NCI-H2107 treated with DMSO at 0.1 percent for 48 hours (cell line): ENCODE results near the gene DSE.

Experiments
- DNase-seq: peaks from one replicate; lab custom pipeline; 2025; ENCODE audit not compliant: unreplicated experiment; lab: John Stamatoyannopoulos, UW

DSE gene

GRCh38 chr6:116471531-116471930, 100.8 kb downstream of the DSE start:
- DNase-seq: no peak

DNA sequence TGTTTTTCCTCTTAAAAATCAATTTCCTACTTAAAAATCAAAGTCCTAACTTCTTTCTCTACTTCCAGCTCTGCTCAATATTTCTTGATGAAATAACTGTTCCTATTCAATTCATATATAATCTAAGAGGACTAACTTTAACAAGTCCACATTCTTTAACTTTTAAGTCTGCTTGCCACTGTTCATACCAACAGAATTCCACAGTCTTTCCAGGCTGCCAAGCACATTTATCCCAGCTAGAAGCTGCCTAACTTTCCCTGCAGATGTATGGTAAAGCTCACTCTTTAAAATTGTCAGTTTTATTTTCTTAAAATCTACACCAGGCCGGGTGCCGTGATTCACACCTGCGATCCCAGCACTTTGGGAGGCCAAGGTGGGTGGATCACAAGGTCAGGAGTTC, 102.0 kb downstream of the DSE start:
- no peak for DNase-seq

- no peak for DNase-seq
Measured at GRCh38 chr6:116475141-116475540, 104.4 kb downstream of the DSE start.

DNA sequence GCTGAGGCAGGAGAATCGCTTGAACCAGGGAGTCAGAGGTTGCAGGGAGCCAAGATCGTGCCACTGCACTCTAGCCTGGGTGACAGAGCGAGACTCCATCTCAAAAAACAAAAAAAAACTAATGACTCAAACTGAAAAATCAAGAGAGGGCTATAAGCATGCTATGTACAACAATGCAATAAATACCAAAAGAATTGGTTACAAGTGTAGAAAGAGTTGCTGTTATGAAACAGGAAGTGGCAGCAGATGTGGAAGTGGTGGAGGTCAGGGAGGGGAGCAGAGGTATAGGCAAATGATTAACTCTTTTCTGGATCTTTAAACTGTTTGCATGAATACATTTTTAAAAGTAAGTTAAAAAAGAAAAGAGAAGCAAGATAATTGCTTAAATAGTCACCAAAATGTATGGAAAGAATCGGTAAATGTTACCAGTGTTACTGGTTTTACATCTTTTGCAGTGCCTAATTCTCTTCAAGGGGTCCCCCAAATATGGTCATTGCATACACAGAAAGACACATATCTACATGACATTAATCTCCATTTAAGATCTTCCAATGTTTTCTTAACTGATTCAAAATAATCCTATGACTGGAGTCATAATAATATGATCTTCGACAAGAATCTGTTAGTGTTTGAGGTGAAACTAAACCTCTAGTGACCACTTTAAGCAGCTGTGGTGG, 105.4 kb downstream of the DSE start:
- no peak for DNase-seq

GRCh38 chr6:116482780-116483179, 112.0 kb downstream of the DSE start:
- DNase-seq: no peak

- DNase-seq: no peak
Measured at GRCh38 chr6:116483616-116484015, 112.9 kb downstream of the DSE start.

DNA sequence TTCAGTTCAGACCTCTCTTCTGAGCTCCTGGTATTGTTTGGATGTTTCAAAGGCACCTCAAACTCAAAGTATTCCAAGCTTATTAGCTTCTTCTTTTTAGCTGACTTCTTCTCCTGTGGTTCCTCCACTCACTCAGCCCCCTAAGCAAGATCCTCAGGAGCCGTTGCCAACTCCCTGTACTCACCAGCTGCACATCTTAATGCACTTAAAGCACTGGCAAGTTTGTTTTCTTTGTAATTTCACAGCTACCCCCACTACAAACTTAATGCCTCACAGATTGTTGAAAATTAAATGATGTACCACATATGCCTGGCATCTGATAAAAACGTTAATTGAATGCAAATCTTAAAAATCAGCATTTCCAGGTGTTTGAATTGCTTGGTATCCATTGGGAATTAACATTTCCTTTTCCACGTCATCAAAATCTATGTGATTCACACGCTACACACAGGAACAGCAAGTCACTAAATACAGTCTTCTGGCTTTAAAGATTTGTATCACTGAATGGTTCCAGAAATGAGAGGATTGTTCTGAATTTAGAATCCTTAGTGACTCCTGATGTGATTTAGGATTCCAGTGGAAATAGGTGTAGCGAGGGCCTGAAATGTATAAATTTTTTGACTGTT, 114.9 kb downstream of the DSE start:
- DNase-seq: no peak

DNA sequence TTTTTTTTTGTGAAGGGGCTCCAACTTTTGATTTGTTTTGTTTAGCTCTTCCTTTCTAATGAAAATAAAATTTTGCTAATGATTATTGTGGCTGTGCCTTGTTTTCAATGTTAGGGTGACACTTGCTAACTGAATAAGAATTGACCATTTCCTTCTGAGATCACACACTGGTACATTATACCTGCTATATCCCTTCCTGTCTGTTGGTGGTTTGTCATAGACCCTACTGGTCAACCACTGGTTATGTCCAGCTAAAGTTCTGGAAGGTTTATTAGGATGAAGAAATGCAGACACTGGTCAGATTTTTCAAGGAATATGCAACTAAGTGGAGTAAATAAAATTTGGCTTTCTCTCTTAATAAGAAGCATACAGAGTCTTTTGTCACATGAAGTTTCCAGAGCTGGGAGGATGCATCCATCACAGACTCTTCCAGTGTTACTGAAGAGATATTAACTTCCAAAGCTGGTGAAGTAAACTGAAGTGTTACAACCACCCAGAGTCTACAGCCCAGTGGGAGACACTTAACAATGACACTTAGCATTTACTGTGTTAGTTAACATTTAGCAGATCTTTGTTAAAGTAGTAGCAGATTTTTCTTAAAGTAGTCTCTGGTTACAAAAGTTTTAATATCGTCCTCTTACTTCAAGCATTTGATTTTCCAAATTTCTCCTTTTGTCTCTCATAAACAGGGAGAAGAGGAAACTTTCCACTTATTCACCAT, 121.0 kb downstream of the DSE start:
- DNase-seq: no peak

- DNase-seq: no peak
Measured at GRCh38 chr6:116492331-116493067, 121.8 kb downstream of the DSE start.
